MM.1S (cell line): ENCODE data around the gene RGS6.

Source experiments
- DNase-seq: peaks from one replicate; pipeline ENCODE4 v3.0.0-alpha.2; 2015
- H2AFZ ChIP-seq: fragments of 300-600 bp; sonication (generic); 2 replicates; pipeline ENCODE4 v1.6.0; 2016; ENCODE audit warnings: antibody characterized with exemption, low read length
- H3F3A ChIP-seq: fragments of 300-600 bp; sonication (generic); 2 replicates; pipeline ENCODE4 v1.6.1; 2016; ENCODE audit warnings: mild to moderate bottlenecking, antibody characterized with exemption, low read length, moderate library complexity, mixed read lengths; ENCODE audit not compliant: insufficient read depth
- H3K27ac ChIP-seq: fragments of 300-600 bp; sonication (generic); 2 replicates; pipeline ENCODE4 v1.5.1; 2016; ENCODE audit warnings: mild to moderate bottlenecking, low read length
- H3K27me3 ChIP-seq: fragments of 300-600 bp; sonication (generic); replicated peaks from 2 replicates; pipeline ENCODE4 v1.6.0; 2016; ENCODE audit warnings: low read length; ENCODE audit not compliant: insufficient read depth
- H3K36me3 ChIP-seq: fragments of 300-600 bp; sonication (generic); replicated peaks from 2 replicates; pipeline ENCODE4 v1.6.1; 2016; ENCODE audit warnings: mild to moderate bottlenecking, low read length, mixed read lengths; ENCODE audit not compliant: insufficient read depth
- H3K4me1 ChIP-seq: fragments of 300-600 bp; sonication (generic); 2 replicates; pipeline ENCODE4 v1.6.1; 2016; ENCODE audit warnings: low read length, mixed read lengths
- H3K4me2 ChIP-seq: fragments of 300-600 bp; sonication (generic); 2 replicates; pipeline ENCODE4 v1.6.0; 2016; ENCODE audit warnings: low read depth, low read length
- H3K4me3 ChIP-seq: fragments of 300-600 bp; sonication (generic); 2 replicates; pipeline ENCODE4 v1.5.1; 2016; ENCODE audit warnings: low read length, mixed read lengths
- H3K79me2 ChIP-seq: fragments of 300-600 bp; sonication (generic); 2 replicates; pipeline ENCODE4 v1.6.1; 2016; ENCODE audit warnings: mixed run types, low read length, mixed read lengths
- H3K9ac ChIP-seq: fragments of 300-600 bp; sonication (generic); 2 replicates; pipeline ENCODE4 v1.6.1; 2016; ENCODE audit warnings: low read length, mixed read lengths
- H3K9me2 ChIP-seq: fragments of 300-600 bp; sonication (generic); replicated peaks from 2 replicates; pipeline ENCODE4 v1.6.1; 2016; ENCODE audit warnings: mild to moderate bottlenecking, low read length, mixed read lengths; ENCODE audit not compliant: insufficient read depth
- H3K9me3 ChIP-seq: fragments of 300-600 bp; sonication (generic); replicated peaks from 2 replicates; pipeline ENCODE4 v1.6.1; 2016; ENCODE audit warnings: mild to moderate bottlenecking, low read length, mixed read lengths; ENCODE audit not compliant: insufficient read depth
- H4K20me1 ChIP-seq: fragments of 300-600 bp; sonication (generic); 2 replicates; pipeline ENCODE4 v1.6.1; 2016; ENCODE audit warnings: mild to moderate bottlenecking, low read length, moderate library complexity, mixed read lengths; ENCODE audit not compliant: insufficient read depth
- EZH2 ChIP-seq: fragments of 300-600 bp; sonication (generic); optimal IDR thresholded peaks from 2 replicates; pipeline ENCODE3; 2017; ENCODE audit warnings: low read depth, mild to moderate bottlenecking, antibody characterized with exemption, low read length, mixed read lengths
- EZH2phosphoT487 ChIP-seq: fragments of 300-600 bp; sonication (generic); IDR thresholded peaks from 2 replicates; pipeline ENCODE4 v1.6.1; 2018; ENCODE audit warnings: antibody characterized with exemption, low read length
- TF ChIP-seq, protein P1 (sequence below): fragments of 300-600 bp; sonication (generic); IDR thresholded peaks from 2 replicates; pipeline ENCODE4 v1.5.1; 2016; ENCODE audit warnings: antibody characterized with exemption, low read length, mixed read lengths

The RGS6 gene

GRCh38 chr14:72253503-72253902, 321.3 kb downstream of the RGS6 start:
- no peaks in the 10 kb centered on the region for H3K9me2 ChIP-seq
- H3K27me3 ChIP-seq, result no peaks in the 10 kb centered on the region
- no peaks in the 10 kb centered on the region for H3K36me3 ChIP-seq
- no peak overlapping the region for H3K4me3 ChIP-seq
- no peaks in the 10 kb centered on the region for H3K4me1 ChIP-seq
- H3K9me3 ChIP-seq, result no peaks in the 10 kb centered on the region
- H3K9ac ChIP-seq, result no peak overlapping the region
- TF ChIP-seq, protein P1, sequence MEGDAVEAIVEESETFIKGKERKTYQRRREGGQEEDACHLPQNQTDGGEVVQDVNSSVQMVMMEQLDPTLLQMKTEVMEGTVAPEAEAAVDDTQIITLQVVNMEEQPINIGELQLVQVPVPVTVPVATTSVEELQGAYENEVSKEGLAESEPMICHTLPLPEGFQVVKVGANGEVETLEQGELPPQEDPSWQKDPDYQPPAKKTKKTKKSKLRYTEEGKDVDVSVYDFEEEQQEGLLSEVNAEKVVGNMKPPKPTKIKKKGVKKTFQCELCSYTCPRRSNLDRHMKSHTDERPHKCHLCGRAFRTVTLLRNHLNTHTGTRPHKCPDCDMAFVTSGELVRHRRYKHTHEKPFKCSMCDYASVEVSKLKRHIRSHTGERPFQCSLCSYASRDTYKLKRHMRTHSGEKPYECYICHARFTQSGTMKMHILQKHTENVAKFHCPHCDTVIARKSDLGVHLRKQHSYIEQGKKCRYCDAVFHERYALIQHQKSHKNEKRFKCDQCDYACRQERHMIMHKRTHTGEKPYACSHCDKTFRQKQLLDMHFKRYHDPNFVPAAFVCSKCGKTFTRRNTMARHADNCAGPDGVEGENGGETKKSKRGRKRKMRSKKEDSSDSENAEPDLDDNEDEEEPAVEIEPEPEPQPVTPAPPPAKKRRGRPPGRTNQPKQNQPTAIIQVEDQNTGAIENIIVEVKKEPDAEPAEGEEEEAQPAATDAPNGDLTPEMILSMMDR, result no peak
- TF ChIP-seq EZH2phosphoT487 (no peak), EZH2 (no peak)
- no peaks in the 10 kb centered on the region for H3K79me2 ChIP-seq
- H3F3A ChIP-seq, result no peaks in the 10 kb centered on the region
- DNase-seq, result no peak
- H3K27ac ChIP-seq, result no peak overlapping the region
- no peak overlapping the region for H3K4me2 ChIP-seq
- no peaks in the 10 kb centered on the region for H4K20me1 ChIP-seq
- H2AFZ ChIP-seq, result no peak overlapping the region

DNA sequence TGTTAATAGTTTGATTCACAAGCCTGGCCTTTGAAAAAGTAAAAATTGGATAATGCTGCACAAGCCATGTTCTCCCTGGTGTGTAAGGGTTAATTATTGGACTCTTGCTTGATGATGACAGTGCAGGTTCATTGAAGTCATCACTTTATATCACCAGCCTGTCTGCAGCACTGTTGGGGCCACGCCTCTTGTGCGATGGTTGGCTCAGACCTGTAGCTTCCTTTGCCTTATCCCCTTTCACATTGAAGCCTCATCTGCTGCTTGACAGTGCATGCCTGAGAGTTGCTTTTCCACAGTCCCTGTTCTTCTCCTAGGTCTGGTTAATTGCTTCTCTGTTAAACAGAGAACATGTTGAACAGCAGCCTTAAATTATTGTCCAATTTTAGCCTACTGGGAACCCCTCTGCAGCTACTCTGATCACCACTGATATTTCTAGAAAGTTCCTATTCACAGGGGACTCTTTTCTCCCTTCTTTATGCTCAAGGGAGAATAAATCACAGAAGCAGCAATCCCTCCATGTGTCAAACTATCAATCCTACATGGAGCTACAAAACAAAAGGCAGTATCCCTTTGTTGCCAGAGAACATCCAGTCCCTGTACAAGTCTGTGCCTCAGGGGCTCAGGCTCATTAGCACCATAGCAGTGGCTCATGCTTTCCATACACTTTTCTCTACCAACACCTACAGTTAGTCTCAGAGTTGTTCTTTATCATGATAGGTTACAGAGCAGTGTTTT, 322.1 kb downstream of the RGS6 start:
- H4K20me1 ChIP-seq, result no peaks in the 10 kb centered on the region
- H3K27ac ChIP-seq, result no peak overlapping the region
- no peak for DNase-seq
- no peaks in the 10 kb centered on the region for H3K27me3 ChIP-seq
- no peak for TF ChIP-seq EZH2phosphoT487
- TF ChIP-seq EZH2, result no peak
- TF ChIP-seq, protein P1, result no peak
- H2AFZ ChIP-seq, result no peak overlapping the region
- no peaks in the 10 kb centered on the region for H3K9me2 ChIP-seq
- H3K4me2 ChIP-seq, result no peak overlapping the region
- H3K4me1 ChIP-seq, result no peaks in the 10 kb centered on the region
- no peaks in the 10 kb centered on the region for H3K79me2 ChIP-seq
- no peaks in the 10 kb centered on the region for H3K36me3 ChIP-seq
- no peak overlapping the region for H3K4me3 ChIP-seq
- no peaks in the 10 kb centered on the region for H3F3A ChIP-seq
- no peak overlapping the region for H3K9ac ChIP-seq
- H3K9me3 ChIP-seq, result no peaks in the 10 kb centered on the region

DNA sequence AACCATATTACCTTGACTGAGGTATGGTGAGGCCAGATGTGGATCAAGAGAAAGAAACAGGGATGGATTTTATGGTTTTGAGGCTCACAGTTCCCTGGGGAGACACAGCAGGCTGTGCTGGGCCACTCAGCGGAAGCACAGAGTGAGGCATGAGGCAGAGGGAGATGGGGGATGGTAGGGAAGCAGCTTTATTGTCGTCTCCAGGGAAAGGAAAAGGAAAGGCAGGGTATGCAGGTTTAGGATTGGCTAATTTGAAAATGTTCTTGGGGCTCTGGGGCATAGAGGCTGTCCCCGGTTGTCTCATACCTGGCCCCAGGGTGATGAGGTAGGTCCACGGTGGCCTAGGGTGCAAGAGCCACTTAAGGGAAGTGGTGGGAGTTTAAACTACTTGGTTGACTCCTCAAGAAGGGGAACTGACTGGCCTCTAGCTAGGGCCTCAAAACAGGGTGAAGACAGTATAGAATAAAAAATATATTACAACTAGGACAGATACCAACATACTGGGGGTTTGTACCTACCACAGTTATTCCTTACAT, 322.8 kb downstream of the RGS6 start:
- Histone ChIP-seq H3K79me2 (no peaks in the 10 kb centered on the region), H3K9ac (no peak overlapping the region), H2AFZ (no peak overlapping the region), H3K27me3 (no peaks in the 10 kb centered on the region), H3K9me3 (no peaks in the 10 kb centered on the region), H3K36me3 (no peaks in the 10 kb centered on the region), H3K27ac (no peak overlapping the region), H3K4me3 (no peak overlapping the region), H3K4me1 (no peaks in the 10 kb centered on the region), H3F3A (no peaks in the 10 kb centered on the region), H3K4me2 (no peak overlapping the region), H4K20me1 (no peaks in the 10 kb centered on the region), H3K9me2 (no peaks in the 10 kb centered on the region)
- no peak for DNase-seq
- TF ChIP-seq EZH2phosphoT487, result no peak
- no peak for TF ChIP-seq EZH2
- TF ChIP-seq, protein P1, result no peak
